H1 (cell line): ENCODE data around the gene ARPC3. TPM values are rescaled to one million over a fixed set of nuclear protein-coding genes. Genes with fewer than 3 reads are reported as not detected.

Experiments
- CTCF ChIA-PET: fragments of 300-600 bp; sonication (Branson Sonifier 250); formaldehyde crosslinking; loops from one replicate; lab custom pipeline; 2021; ENCODE audit not compliant: partially characterized antibody; lab: Charles Lee
- POLR2A ChIA-PET: fragments of 300-600 bp; sonication (Branson Sonifier 250); formaldehyde crosslinking; loops from one replicate; lab custom pipeline; 2021; ENCODE audit warnings: inconsistent platforms; ENCODE audit not compliant: partially characterized antibody; lab: Charles Lee
- DNase-seq, 2 experiments: peaks; one replicate each; pipeline versions ENCODE4 v3.0.0 to v3.0.0-alpha.2; 2010 to 2022; ENCODE audit warnings: low spot score in 2 of 2, low read depth in 1 of 2, mixed read lengths in 1 of 2
- FAIRE-seq: peaks from 2 replicates; lab custom pipeline; 2011; peaks lifted over from hg19 to GRCh38; lab: Jason Lieb, UNC
- H2AFZ ChIP-seq: 2 replicates; pipeline ENCODE4 v1.8.1; 2012; ENCODE audit warnings: low read length, inconsistent platforms
- H2AK5ac ChIP-seq: 2 replicates; pipeline ENCODE4 v1.6.1; 2013; ENCODE audit warnings: low read depth, low read length
- H2BK120ac ChIP-seq: replicated peaks from 2 replicates; pipeline ENCODE3; 2013; ENCODE audit warnings: low read depth, low read length, inconsistent platforms
- H2BK12ac ChIP-seq: 2 replicates; pipeline ENCODE4 v1.6.1; 2013; ENCODE audit warnings: low read depth, low read length
- H2BK15ac ChIP-seq: 2 replicates; pipeline ENCODE4 v1.6.1; 2013; ENCODE audit warnings: low read length
- H2BK20ac ChIP-seq: 2 replicates; pipeline ENCODE4 v1.6.1; 2013; ENCODE audit warnings: low read length
- H2BK5ac ChIP-seq: 2 replicates; pipeline ENCODE4 v1.6.1; 2013; ENCODE audit warnings: low read depth, low read length
- H3K14ac ChIP-seq: 2 replicates; pipeline ENCODE4 v1.6.1; 2013; ENCODE audit warnings: inconsistent platforms; ENCODE audit not compliant: insufficient read length
- H3K18ac ChIP-seq: 2 replicates; pipeline ENCODE4 v1.6.1; 2013; ENCODE audit warnings: low read length; ENCODE audit errors: extremely low read depth
- H3K23ac ChIP-seq: 2 replicates; pipeline ENCODE4 v1.6.1; 2013; ENCODE audit warnings: inconsistent platforms; ENCODE audit not compliant: insufficient read length
- H3K23me2 ChIP-seq: 2 replicates; pipeline ENCODE4 v1.6.1; 2013; ENCODE audit warnings: low read depth, low read length
- H3K27ac ChIP-seq: 2 replicates; pipeline ENCODE4 v1.6.1; 2011; ENCODE audit warnings: low read depth, low read length, inconsistent platforms
- H3K27me3 ChIP-seq, 4 experiments: replicated peaks in 1 of 4; 1 replicate in 1 of 4; 2 replicates in 3 of 4; pipeline versions ENCODE4 v1.6.1 to v1.8.1; 2011 to 2013; ENCODE audit warnings: low read length in 3 of 4, mild to moderate bottlenecking in 3 of 4, inconsistent platforms in 2 of 4, mixed read lengths in 2 of 4, moderate library complexity in 1 of 4; ENCODE audit not compliant: control insufficient read depth in 3 of 4, insufficient read depth in 3 of 4; ENCODE audit errors: extremely low read depth in 1 of 4
- H3K36me3 ChIP-seq, 4 experiments: 2 replicates each; pipeline versions ENCODE4 v1.6.1 to v1.8.1; 2011 to 2013; ENCODE audit warnings: mild to moderate bottlenecking in 4 of 4, low read length in 3 of 4, moderate library complexity in 2 of 4, control low read depth in 1 of 4, inconsistent platforms in 1 of 4; ENCODE audit not compliant: insufficient read depth in 4 of 4, control insufficient read depth in 2 of 4
- H3K4ac ChIP-seq: replicated peaks from 2 replicates; pipeline ENCODE3; 2013; ENCODE audit warnings: low read length, low read depth, mixed read lengths, inconsistent platforms; ENCODE audit not compliant: insufficient read length
- H3K4me1 ChIP-seq, 4 experiments: replicated peaks in 1 of 4; 1 replicate in 1 of 4; 2 replicates in 3 of 4; pipeline versions ENCODE4 v1.6.1 to v1.8.1; 2011 to 2013; ENCODE audit warnings: low read length in 3 of 4, inconsistent platforms in 2 of 4, mixed read lengths in 1 of 4; ENCODE audit not compliant: insufficient read depth in 4 of 4, control insufficient read depth in 3 of 4
- H3K4me2 ChIP-seq, 2 experiments: 2 replicates each; pipeline versions ENCODE4 v1.6.1 to v1.8.1; 2011 to 2013; ENCODE audit warnings: low read depth in 2 of 2, low read length in 2 of 2, control low read depth in 1 of 2, inconsistent platforms in 1 of 2, mild to moderate bottlenecking in 1 of 2; ENCODE audit not compliant: insufficient read depth in 1 of 2
- H3K4me3 ChIP-seq, 4 experiments: fragments of 200-600, 300-600 bp in 1 of 4; sonication (generic), shearing (Covaris generic), sonication (Bioruptor Twin) in 1 of 4; 2 replicates each; pipeline versions ENCODE4 v1.5.1 to v1.8.1; 2011 to 2016; ENCODE audit warnings: low read length in 4 of 4, low read depth in 3 of 4, control low read depth in 2 of 4, inconsistent platforms in 2 of 4, mild to moderate bottlenecking in 2 of 4, mixed read lengths in 1 of 4, moderate library complexity in 1 of 4; ENCODE audit not compliant: insufficient read depth in 2 of 4; ENCODE audit errors: extremely low read depth in 1 of 4
- H3K56ac ChIP-seq: replicated peaks from 2 replicates; pipeline ENCODE3; 2013; ENCODE audit warnings: low read depth, mild to moderate bottlenecking, mixed read lengths, low read length, inconsistent platforms; ENCODE audit not compliant: insufficient read length
- H3K79me1 ChIP-seq: 2 replicates; pipeline ENCODE4 v1.6.1; 2013; ENCODE audit warnings: low read depth, low read length, control low read depth
- H3K79me2 ChIP-seq, 2 experiments: 2 replicates each; pipeline versions ENCODE4 v1.6.1 to v1.8.1; 2012 to 2013; ENCODE audit warnings: low read length in 2 of 2, mild to moderate bottlenecking in 2 of 2, inconsistent platforms in 1 of 2; ENCODE audit not compliant: insufficient read depth in 2 of 2, control insufficient read depth in 1 of 2
- H3K9ac ChIP-seq, 4 experiments: replicated peaks in 1 of 4; 1 replicate in 1 of 4; 2 replicates in 3 of 4; pipeline versions ENCODE4 v1.6.1 to v1.8.1; 2011 to 2013; ENCODE audit warnings: low read depth in 3 of 4, low read length in 3 of 4, control low read depth in 2 of 4, mild to moderate bottlenecking in 2 of 4, moderate library complexity in 2 of 4, inconsistent platforms in 1 of 4; ENCODE audit errors: extremely low read depth in 1 of 4
- H3K9me3 ChIP-seq, 2 experiments: 2 replicates each; pipeline versions ENCODE4 v1.6.1 to v1.8.1; 2012 to 2013; ENCODE audit warnings: mild to moderate bottlenecking in 2 of 2, moderate library complexity in 2 of 2, control low read depth in 1 of 2, inconsistent platforms in 1 of 2, low read depth in 1 of 2, low read length in 1 of 2, mixed read lengths in 1 of 2; ENCODE audit not compliant: insufficient read depth in 2 of 2
- H4K20me1 ChIP-seq, 2 experiments: replicated peaks in 1 of 2; 2 replicates each; pipeline versions ENCODE3 to v1.8.1; 2011 to 2013; ENCODE audit warnings: inconsistent platforms in 2 of 2, low read length in 2 of 2, mild to moderate bottlenecking in 1 of 2; ENCODE audit not compliant: insufficient read depth in 2 of 2, control insufficient read depth in 1 of 2
- H4K5ac ChIP-seq: 2 replicates; pipeline ENCODE4 v1.6.1; 2013; ENCODE audit warnings: low read length, low read depth, mixed read lengths, inconsistent platforms; ENCODE audit not compliant: insufficient read length
- H4K8ac ChIP-seq: 2 replicates; pipeline ENCODE4 v1.8.0; 2013; ENCODE audit warnings: mild to moderate bottlenecking, moderate library complexity, low read length, inconsistent platforms; ENCODE audit not compliant: insufficient read depth; ENCODE audit errors: extremely low read depth
- H4K91ac ChIP-seq: replicated peaks from 2 replicates; pipeline ENCODE3; 2013; ENCODE audit warnings: low read length, mixed read lengths, inconsistent platforms; ENCODE audit not compliant: insufficient read length
- CTBP2 ChIP-seq: IDR thresholded peaks from 2 replicates; pipeline ENCODE4 v1.7.0; 2011; ENCODE audit warnings: borderline replicate concordance, mild to moderate bottlenecking, moderate library complexity, mixed read lengths, low read length; ENCODE audit not compliant: insufficient read depth, insufficient read length
- JUND ChIP-seq: IDR thresholded peaks from 2 replicates; pipeline ENCODE4 v1.6.1; 2011; ENCODE audit warnings: mild to moderate bottlenecking, improper control_type of control experiment, low read length
- KDM5A ChIP-seq: fragments of 200-600 bp; IDR thresholded peaks from 2 replicates; pipeline ENCODE4 v1.7.1; 2012; ENCODE audit warnings: mild to moderate bottlenecking, low read length, inconsistent platforms, mixed read lengths
- MAFK ChIP-seq: IDR thresholded peaks from 2 replicates; pipeline ENCODE4 v1.6.1; 2012; ENCODE audit warnings: low read depth, mild to moderate bottlenecking, improper control_type of control experiment, low read length
- RXRA ChIP-seq: IDR thresholded peaks from 2 replicates; pipeline ENCODE4 v1.6.1; 2011; ENCODE audit warnings: low read depth, mild to moderate bottlenecking, low read length, moderate library complexity; ENCODE audit not compliant: insufficient read depth
- SP2 ChIP-seq: IDR thresholded peaks from 2 replicates; pipeline ENCODE4 v1.6.1; 2012; ENCODE audit warnings: mild to moderate bottlenecking, low read length, inconsistent platforms
- TEAD4 ChIP-seq: IDR thresholded peaks from 2 replicates; pipeline ENCODE4 v1.6.1; 2012; ENCODE audit warnings: low read depth, low read length, inconsistent platforms, mixed read lengths
- ZNF274 ChIP-seq: IDR thresholded peaks from 2 replicates; pipeline ENCODE4 v1.7.0; 2012; ENCODE audit warnings: low read length, borderline replicate concordance; ENCODE audit errors: extremely low read depth
- WGBS, 2 experiments: shearing (Covaris generic) in 1 of 2; methylation state at CpG; one replicate each; pipeline versions ENCODE4 v1.1.6 to v1.1.7; 2013 to 2015; ENCODE audit warnings: low lambda C conversion rate in 2 of 2, mixed read lengths in 2 of 2, inconsistent platforms in 1 of 2, low coverage in 1 of 2, missing lambda C conversion rate in 1 of 2; ENCODE audit not compliant: insufficient replicate concordance in 2 of 2, insufficient coverage in 1 of 2, insufficient read length in 1 of 2; ENCODE audit errors: extremely low coverage in 1 of 2, missing lambda C conversion rate in 1 of 2; 5-methylcytosine and 5-hydroxymethylcytosine counted together
- polyA plus RNA-seq, 7 experiments: library from polyadenylated mRNA; depleted of rRNA in 3 of 7; stranded (reverse) in 5 of 7; unstranded in 2 of 7; fragments of >200 nt in 5 of 7; fragments of 200-250 nt in 2 of 7; gene quantifications; 1 replicate in 5 of 7; 2 replicates in 1 of 7; 4 replicates in 1 of 7; pipeline versions ENCODE4 v1.2.1 to v1.2.3, GENCODE V29; 2011 to 2013; ENCODE audit warnings: missing spikeins in 2 of 7, mixed read lengths in 2 of 7
- total RNA-seq: library from RNA; stranded (reverse); fragmentation: NEBNext Ultra II Directional; extraction: Animal tissue kit (Norgen Biotek cat#: 25700); gene quantifications from 2 replicates; pipeline ENCODE4 v1.2.1, GENCODE V29; 2021
- TF ChIP-seq, protein P1 (sequence below): IDR thresholded peaks from 2 replicates; pipeline ENCODE4 v1.6.1; 2012; ENCODE audit warnings: low read length, inconsistent platforms
- TF ChIP-seq, protein P2 (sequence below): IDR thresholded peaks from 2 replicates; pipeline ENCODE4 v1.6.1; 2012; ENCODE audit warnings: inconsistent platforms

ARPC3 gene
- total and polyA plus RNA-seq, 2 of the 8 experiments (the other 6 are each of a cell fraction or from before 2014, with no cell fraction given) = 36.7 to 160 TPM

DNA sequence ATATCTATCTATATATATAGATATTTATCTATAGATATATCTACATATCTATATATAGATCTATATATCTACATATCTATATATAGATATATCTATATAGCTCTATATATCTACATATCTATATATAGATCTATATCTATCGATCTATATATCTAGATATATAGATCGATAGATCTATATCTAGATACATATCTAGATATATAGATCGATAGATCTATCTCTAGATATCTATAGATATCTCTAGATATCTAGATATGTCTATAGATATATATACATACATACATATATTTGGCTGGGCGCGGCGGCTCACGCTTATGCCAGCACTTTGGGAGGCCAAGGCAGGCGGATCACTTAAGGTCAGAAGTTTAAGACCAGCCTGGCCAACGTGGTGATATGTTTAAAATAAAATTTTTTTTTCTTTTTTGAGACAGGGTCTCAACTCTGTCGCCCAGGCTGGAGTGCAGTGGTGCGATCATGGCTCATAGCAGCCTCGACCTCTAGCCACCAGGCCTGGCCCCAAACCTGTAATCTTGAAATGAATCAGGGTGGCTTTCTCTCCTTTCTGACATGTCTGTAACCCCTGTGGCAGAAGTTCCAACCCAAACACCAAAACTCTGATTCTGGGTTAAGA lies 18.1 kb downstream of the ARPC3 start:
- TF ChIP-seq, protein P1, sequence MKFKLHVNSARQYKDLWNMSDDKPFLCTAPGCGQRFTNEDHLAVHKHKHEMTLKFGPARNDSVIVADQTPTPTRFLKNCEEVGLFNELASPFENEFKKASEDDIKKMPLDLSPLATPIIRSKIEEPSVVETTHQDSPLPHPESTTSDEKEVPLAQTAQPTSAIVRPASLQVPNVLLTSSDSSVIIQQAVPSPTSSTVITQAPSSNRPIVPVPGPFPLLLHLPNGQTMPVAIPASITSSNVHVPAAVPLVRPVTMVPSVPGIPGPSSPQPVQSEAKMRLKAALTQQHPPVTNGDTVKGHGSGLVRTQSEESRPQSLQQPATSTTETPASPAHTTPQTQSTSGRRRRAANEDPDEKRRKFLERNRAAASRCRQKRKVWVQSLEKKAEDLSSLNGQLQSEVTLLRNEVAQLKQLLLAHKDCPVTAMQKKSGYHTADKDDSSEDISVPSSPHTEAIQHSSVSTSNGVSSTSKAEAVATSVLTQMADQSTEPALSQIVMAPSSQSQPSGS = no peak
- TF ChIP-seq KDM5A (no peak), RXRA (no peak), MAFK (no peak), JUND (no peak), SP2 (no peak), TEAD4 (no peak), ZNF274 (no peak), CTBP2 (no peak)
- TF ChIP-seq, protein P2, sequence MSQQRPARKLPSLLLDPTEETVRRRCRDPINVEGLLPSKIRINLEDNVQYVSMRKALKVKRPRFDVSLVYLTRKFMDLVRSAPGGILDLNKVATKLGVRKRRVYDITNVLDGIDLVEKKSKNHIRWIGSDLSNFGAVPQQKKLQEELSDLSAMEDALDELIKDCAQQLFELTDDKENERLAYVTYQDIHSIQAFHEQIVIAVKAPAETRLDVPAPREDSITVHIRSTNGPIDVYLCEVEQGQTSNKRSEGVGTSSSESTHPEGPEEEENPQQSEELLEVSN = no peak
- no peak overlapping the region for H3K23ac ChIP-seq
- peak overlapping the region in 1 of 4 experiments; percentile 65; a peak in 1 of 8 replicates for H3K4me3 ChIP-seq
- H3K27ac ChIP-seq = no peak overlapping the region
- no peaks in the 10 kb centered on the region for H3K23me2 ChIP-seq
- no peak overlapping the region for H3K4me2 ChIP-seq
- H3K79me1 ChIP-seq = no peaks in the 10 kb centered on the region
- no peak overlapping the region for H2BK120ac ChIP-seq
- CTCF ChIA-PET = interaction anchor here (0.6 to 2.2 kb wide), 40 partner anchors 11 to 1880 kb away, joined by 3 to 25 read pairs (median 4); partner anchors contain the start of genes ANAPC7 and ARPC3
- WGBS, 2 experiments = 93% methylated on average over 12 of the region's 12 CpGs; no CpG with 5 or more reads in 1 of the 2 experiments
- H2AFZ ChIP-seq = no peak overlapping the region; the same call in 1 of the 2 replicates
- H3K9me3 ChIP-seq = no peaks in the 10 kb centered on the region
- no peaks in the 10 kb centered on the region for H3K4me1 ChIP-seq
- H4K5ac ChIP-seq = no peak overlapping the region
- no peak for DNase-seq
- no peak overlapping the region for H4K91ac ChIP-seq
- POLR2A ChIA-PET = interaction anchor here (0.5 to 1.5 kb wide), 13 partner anchors 11 to 281 kb away, joined by 3 to 11 read pairs (median 5); partner anchors contain the start of genes ANAPC7, ARPC3, ATP2A2 and FAM216A
- H2BK12ac ChIP-seq = no peak overlapping the region
- no peak overlapping the region for H2BK5ac ChIP-seq
- no peak for FAIRE-seq
- H3K14ac ChIP-seq = no peak overlapping the region
- no peaks in the 10 kb centered on the region for H3K27me3 ChIP-seq
- no peaks in the 10 kb centered on the region for H4K20me1 ChIP-seq
- H3K36me3 ChIP-seq = peaks cover 0 to 17% (median 11%) of the 10 kb centered on the region in 4 experiments; a peak in 5 of 8 replicates
- no peaks in the 10 kb centered on the region for H3K79me2 ChIP-seq
- no peak overlapping the region for H3K9ac ChIP-seq
- H3K18ac ChIP-seq = no peak overlapping the region
- H3K4ac ChIP-seq = no peak overlapping the region
- no peak overlapping the region for H2BK15ac ChIP-seq
- H4K8ac ChIP-seq = no peak overlapping the region
- no peak overlapping the region for H2AK5ac ChIP-seq
- no peak overlapping the region for H2BK20ac ChIP-seq
- no peak overlapping the region for H3K56ac ChIP-seq
